ENCODE data around the gene SUPT6H.

The SUPT6H gene

GRCh38 chr17:28737770-28738679 lies 76.0 kb downstream of the SUPT6H start:
- FAIRE-seq: no peak

GRCh38 chr17:28738680-28739384 lies 76.8 kb downstream of the SUPT6H start:
- no peak for FAIRE-seq

DNA sequence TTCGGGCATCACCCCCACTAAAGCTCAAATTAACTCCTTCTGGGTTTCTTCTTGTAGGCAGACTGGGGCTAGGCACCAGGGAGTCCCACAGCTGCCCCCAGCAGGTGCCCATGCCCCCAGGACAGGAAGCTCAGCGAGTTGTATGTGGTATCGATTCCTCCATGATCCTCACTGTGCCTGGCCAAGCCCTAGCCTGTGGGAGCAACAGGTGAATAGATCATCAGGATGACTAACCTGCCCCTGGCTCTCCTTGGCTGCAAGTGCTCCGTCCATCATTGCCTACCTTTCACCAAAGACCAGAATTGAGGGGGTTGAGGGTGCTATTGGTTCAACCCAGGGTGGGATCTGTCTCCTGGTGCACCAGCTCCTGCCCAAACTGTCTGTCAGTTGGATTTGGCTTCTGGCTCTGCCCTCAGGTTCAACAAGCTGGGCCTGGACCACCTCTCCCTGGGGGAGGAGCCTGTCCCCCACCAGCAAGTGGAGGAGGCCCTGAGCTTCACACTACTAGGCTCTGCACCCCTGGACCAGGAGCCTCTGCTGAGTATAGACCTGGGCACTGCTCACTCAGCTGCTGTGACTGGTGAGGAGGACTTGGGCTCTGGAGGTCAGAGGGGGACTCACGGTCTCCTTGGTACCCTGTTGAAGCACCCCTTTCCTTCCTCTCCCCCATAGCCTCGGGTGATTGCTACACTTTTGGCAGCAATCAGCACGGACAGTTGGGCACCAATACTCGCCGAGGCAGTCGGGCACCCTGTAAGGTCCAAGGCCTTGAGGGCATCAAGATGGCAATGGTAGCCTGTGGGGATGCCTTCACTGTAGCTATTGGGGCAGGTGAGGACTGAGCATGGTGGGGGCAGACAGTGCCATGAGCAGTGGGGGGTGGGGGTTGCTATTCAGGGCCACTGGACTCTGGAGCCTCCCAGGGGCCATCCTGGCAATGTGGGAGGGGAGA lies 78.7 kb downstream of the SUPT6H start:
- FAIRE-seq: no peak

- no peak for FAIRE-seq
Measured at GRCh38 chr17:28741358-28742349, 79.6 kb downstream of the SUPT6H start.

GRCh38 chr17:28743243-28744103 lies 81.5 kb downstream of the SUPT6H start, which contains the start of gene TRAF4:
Gene TRAF4 (plus strand): TSS chr17:28744011. CDS start chr17:28744113, 102 bp downstream.
- FAIRE-seq: no peak

GRCh38 chr17:28744104-28744971 lies 82.3 kb downstream of the SUPT6H start:
- no peak for FAIRE-seq

- no peak for FAIRE-seq
Measured at GRCh38 chr17:28744972-28745785, 83.2 kb downstream of the SUPT6H start.

DNA sequence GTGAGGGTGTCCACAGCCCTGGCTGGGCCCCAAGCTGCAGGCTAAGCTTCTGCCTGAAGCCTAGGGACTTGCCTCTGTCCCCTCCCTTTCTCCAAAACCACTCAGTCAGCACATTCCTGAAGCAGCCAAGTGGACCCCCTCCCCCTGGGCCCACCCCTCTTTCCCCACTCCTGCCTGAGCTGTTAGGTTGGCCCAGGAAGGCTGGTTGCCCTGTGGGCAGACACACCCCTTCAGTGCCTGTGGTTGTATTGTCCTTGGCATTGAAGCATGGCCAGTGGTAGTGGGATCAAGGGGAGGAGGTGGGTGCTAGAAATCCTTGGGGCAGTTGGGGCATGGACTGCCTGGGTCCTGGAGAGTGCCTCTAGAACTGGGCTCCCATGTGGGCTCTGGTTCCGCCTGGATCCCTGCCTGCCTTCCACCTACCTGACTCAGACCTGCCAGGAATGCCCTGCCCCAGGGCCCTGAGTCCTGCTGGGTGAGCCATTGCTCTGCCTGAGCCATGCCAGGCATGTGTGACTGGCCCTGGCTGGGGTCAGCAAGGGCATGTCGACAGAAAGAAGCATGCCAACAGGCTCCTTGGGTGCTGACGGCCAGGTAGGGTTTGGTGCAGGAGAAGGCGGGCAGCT lies 83.9 kb downstream of the SUPT6H start:
- FAIRE-seq: no peak

DNA sequence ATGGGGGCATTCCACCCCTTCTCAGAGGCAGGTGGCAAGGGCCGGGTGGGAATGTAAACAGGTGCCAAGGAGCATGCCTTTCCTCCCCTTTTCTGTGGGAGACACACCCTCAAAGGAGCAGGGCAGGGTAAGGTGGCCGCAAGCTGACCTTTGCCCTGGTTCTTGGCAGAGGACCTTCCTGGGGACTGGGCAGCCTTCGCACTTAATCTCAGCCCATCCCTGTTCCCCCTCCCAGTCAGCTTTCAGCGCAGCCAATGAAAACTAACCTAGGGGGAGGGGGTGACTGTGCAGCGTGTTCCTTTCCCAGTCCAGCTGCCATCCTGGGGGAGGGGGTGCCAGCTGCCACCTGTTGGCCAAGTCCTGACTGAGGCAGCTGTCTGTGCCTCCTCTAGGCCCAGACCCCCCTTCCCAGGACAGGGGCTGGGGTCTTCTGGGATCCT lies 84.6 kb downstream of the SUPT6H start:
- FAIRE-seq: no peak

DNA sequence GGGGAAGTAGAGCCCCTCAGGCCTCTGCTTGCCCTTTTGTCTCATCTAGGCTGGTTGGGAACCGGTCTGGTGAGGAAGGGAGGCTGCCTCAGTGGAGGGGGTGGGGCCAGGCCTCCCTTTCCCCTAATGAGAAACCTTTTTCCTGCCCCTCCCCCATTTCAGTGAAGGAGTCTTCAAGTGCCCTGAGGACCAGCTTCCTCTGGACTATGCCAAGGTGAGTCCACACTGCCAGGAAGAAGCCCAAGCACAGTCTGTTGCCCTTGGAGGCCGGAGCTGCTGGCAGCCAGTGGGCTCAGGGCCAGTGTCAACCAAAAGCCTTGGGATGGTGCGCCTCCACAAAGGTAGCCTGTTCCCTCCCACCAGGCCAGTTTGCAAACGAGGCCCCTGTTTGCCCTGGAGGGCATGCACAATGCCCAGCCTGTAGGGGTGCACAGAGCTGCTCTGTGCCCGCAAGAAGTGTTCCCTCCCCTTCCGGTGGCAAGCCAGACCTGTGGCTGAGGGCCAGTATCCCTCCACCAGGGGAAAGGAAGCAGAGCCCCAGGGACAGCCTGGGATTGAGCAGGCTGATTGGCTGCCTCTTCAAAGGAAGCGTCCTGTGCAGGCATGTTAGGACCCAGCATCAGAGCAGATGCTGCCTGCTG lies 85.2 kb downstream of the SUPT6H start:
- no peak for FAIRE-seq

DNA sequence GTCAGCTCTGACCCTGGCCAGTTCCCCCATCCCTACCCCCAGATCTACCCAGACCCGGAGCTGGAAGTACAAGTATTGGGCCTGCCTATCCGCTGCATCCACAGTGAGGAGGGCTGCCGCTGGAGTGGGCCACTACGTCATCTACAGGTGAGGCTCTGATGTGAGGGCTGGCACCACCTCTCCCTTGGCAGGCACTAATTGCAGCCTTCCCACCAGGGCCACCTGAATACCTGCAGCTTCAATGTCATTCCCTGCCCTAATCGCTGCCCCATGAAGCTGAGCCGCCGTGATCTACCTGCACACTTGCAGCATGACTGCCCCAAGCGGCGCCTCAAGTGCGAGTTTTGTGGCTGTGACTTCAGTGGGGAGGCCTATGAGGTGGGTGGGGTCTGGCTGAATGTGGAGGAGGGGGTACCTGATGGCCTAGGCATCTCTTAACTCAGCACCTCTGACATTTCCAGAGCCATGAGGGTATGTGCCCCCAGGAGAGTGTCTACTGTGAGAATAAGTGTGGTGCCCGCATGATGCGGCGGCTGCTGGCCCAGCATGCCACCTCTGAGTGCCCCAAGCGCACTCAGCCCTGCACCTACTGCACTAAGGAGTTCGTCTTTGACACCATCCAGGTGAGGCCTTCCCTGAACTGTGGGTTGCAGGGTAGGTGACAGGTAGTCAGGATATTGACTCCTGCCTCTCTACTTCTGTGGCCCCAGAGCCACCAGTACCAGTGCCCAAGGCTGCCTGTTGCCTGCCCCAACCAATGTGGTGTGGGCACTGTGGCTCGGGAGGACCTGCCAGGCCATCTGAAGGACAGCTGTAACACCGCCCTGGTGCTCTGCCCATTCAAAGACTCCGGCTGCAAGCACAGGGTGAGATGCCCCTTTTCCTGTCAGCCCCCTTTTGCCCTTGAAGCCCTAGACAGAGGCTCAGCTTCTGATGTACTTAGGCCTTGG lies 86.1 kb downstream of the SUPT6H start:
- FAIRE-seq: no peak

- no peak for FAIRE-seq
Measured at GRCh38 chr17:28748852-28749515, 87.0 kb downstream of the SUPT6H start.

GRCh38 chr17:28749516-28750177 lies 87.6 kb downstream of the SUPT6H start:
- no peak for FAIRE-seq

DNA sequence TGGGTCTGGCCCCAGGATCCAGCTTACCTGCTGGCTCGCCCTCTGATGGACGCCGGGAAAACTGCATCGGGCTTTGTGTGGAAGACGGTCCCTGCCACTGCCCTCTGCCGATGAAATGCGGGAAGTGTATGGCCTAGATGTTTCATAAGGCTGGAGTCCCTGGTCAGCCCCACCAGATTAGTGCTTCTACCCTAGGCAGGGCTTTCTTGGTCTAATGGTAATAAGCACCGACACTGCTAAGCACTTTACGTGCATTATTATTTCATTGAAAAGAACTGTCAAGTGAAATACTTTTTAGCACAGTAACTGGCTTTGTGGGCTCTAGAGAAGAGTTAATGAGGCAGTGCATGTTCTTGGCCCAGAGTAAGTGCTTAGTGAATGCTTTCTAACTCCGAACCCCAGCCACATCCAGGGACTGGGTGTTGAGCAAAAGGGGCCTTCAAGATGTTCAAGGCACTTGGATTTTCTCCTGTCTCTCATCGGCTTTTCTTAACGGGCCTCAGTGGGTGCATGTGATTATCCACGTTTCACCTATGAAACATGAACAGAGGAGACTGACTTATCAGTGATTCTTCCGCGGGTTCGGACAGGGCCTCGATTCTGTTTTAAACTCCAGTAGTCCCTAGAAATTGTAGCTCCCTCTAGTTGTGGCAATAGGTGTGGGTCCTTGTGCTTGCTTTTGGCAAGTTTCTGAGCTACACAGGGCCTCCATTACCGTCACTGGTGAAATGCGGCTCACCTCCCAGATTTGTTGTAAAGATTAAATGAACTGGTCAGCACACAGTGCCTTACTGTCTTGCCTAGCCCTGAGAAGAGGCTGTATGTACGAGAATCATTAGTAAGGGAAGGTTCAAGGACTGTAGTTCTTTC lies 88.4 kb downstream of the SUPT6H start:
- FAIRE-seq: no peak
